ENCODE data around the gene OR10Z1. TPM values are rescaled to one million over a fixed set of nuclear protein-coding genes. Genes with fewer than 3 reads are reported as not detected.

OR10Z1 gene
- total RNA-seq, 4 donors from 2014 or later = not detected

GRCh38 chr1:158638146-158638545, 33.1 kb downstream of the OR10Z1 start:
- no peak for TF ChIP-seq CTCF (IDR thresholded peaks at IDR 0.05; ENCODE audit: low read depth)

DNA sequence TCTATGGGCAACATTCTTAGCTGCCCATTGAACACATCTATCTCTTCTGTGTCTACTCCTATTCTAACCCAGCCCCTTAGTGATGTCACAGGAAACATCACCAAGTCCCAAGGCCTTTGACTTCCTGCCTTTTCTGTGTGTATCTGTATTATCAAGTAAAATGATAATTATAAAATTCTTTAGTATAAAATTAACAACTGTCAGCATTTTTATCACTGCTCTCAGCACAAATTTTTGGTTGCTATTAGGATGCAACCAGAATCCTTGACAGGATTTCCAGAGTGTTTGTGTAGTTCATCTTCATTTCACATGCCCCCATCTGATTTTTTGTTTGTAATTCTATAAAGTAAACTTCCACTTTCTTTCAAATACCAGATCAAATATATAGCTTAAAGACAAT, 33.8 kb downstream of the OR10Z1 start:
- no peak for TF ChIP-seq CTCF (IDR thresholded peaks at IDR 0.05; ENCODE audit: low read depth)

DNA sequence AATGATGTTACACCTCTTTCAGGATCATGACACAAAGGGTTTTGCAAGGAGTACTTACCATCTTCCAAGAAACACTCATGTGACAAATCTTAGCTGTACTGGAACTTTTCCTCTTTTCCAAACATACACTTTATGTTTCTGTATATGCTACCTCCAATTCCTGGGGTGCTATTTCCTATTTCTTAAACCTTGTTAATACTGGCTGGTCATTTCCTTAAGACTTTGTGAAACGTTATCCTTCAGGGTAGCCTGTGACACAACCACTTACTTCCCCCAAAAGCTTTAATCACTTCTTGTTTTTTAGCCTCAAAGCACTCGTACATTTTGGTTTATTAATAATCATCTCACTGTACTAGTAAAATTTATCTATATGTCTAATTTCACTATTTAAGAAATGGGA, 39.4 kb downstream of the OR10Z1 start:
- TF ChIP-seq CTCF (IDR thresholded peaks at IDR 0.05; ENCODE audit: low read depth) = no peak

GRCh38 chr1:158646465-158646864, 41.4 kb downstream of the OR10Z1 start:
- no peak for TF ChIP-seq CTCF (IDR thresholded peaks at IDR 0.05; ENCODE audit: low read depth)

- no peak for TF ChIP-seq CTCF (IDR thresholded peaks at IDR 0.05; ENCODE audit: low read depth)
These were observed 44.0 kb downstream of the OR10Z1 start for GRCh38 chr1:158649052-158649451.

- TF ChIP-seq CTCF (IDR thresholded peaks at IDR 0.05; ENCODE audit: low read depth) = no peak
These were observed 47.8 kb downstream of the OR10Z1 start for GRCh38 chr1:158652721-158653334.

DNA sequence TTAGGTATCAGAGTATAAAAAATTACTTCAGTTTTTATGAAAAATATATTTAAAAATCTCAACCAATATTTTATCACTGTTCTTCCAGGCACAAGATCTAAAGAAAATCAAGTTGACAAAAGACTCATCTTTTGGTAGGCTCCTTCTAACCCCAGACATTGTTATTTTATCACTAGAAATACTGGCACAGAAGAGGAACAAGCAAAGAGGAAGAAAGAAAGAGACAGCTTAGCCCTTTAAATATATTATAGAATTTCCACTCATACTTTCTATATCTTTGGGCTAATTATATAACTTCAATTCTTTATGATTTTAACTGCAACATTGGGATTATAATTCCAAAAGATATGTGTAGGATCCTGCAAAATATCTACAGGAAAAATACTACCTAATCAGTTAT, 49.0 kb downstream of the OR10Z1 start:
- no peak for TF ChIP-seq CTCF (IDR thresholded peaks at IDR 0.05; ENCODE audit: low read depth)
